HT-29 (cell line): Measurements from ENCODE around the gene RAB3C. TPM values are rescaled to one million over a fixed set of nuclear protein-coding genes. Genes with fewer than 3 reads are reported as not detected.
"Not testable (repeated sequence)": the region's sequence is repeated elsewhere in the genome, so short reads cannot be mapped to it uniquely, and the experiment has no call there.

ENCODE experiments used
- DNase-seq: peaks from one replicate; pipeline ENCODE4 v3.0.0-alpha.2; 2015; ENCODE audit warnings: low spot score
- total RNA-seq: library from RNA; depleted of rRNA; stranded (reverse); fragments of >200 nt; shearing (Covaris generic); gene quantifications from 2 replicates; pipeline ENCODE4 v1.2.3, GENCODE V29; 2014

The RAB3C gene
- total RNA-seq, 1 experiment from 2014 or later, result not detected

DNA sequence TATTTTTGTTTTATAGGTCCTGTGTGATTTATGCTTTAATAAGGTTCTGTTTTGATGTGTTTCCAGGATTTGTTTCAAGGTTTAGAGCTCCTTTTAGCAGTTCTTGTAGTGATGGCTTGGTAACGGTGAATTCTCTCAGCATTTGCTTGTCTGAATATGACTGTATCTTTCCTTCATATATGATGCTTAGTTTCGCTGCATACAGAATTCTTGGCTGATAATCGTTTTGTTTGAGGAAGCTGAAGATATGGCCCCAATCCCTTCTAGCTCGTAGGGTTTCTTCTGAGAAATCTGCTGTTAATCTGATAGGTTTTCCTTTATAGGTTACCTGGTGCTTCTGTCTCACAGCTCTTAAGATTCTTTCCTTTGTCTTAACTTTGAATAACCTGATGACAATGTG, 20.0 kb downstream of the RAB3C start:
- DNase-seq, result not testable (repeated sequence)

DNA sequence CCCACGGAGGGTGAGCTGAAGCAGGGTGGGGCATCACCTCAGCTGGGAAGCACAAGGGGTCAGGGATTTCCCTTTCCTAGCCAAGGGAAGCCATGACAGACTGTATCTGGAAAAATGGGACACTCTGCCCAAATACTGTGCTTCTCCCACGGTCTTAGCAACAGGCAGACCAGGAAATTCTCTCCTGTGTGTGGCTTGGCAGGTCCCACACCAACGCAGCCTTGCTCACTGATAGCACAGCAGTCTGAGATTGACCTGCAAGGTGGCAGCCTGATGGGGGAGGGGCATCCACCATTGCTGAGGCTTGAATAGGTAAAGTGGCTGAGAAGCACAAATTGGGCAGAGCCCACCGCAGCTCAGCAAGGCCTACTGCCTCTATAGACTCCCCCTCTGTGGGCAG, 23.2 kb downstream of the RAB3C start:
- DNase-seq, result no peak

DNA sequence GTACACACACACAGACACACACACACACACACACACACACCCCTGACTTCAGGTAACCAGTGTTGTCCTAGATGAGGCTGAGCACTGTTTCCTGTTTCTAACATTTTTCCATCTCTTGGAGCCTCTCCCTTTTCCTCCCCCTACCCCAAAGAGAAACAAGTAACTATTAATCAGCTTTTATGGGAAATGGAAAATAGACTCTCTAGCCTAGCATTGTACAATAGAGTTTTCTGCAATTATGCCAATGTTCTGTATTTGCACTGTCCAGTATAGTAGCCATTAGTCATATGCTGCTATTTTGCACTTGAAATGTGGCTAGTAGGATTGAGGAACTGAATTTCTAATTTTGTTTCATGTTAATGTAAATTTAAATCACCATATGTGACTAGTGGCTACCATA, 33.1 kb downstream of the RAB3C start:
- DNase-seq, result no peak

- DNase-seq, result no peak
Measured at GRCh38 chr5:58617241-58617640, 34.4 kb downstream of the RAB3C start.

GRCh38 chr5:58620336-58620735, 37.5 kb downstream of the RAB3C start:
- DNase-seq, result no peak

- DNase-seq, result no peak
Measured at GRCh38 chr5:58622936-58623871, 40.3 kb downstream of the RAB3C start.

DNA sequence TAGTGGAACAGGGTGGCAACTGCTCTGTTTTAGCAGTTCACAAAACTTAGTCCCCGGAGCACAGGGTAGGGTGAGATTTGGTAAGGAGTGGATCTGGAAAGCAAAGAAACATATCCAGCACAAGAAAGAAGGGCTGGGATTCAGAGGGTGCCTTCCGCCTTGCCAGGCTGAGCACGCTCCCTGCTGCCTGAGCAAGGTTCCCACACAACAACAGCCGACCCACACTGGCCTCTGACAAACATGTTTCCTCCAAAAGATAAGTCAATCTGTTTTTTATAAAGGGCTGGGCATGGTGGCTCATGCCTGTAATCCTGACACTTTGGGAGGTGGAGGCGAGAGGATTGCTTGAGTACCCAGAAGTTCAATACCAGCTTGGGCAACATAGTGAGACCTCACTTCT, 45.8 kb downstream of the RAB3C start:
- DNase-seq, result no peak

GRCh38 chr5:58629271-58630159, 46.6 kb downstream of the RAB3C start:
- peak; percentile 56 for DNase-seq

DNA sequence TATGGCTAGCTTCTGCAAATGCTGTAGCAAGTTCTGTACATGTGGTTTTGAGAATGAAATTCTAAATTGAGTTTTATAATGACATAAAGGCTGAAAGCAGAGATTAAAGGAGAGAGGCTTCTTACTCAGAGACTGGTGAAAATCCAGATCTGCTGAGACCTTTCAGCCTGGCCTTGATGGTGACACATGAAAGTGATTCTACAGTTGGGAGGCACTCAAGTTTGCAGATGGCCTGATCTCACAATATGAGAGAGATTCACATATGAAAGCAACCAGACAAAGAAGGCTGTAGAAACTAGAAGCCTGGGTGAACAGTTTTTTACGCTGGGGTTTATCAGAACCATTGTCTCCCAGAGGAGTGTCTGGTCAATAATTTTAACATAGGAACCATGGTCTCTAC, 49.0 kb downstream of the RAB3C start:
- no peak for DNase-seq

DNA sequence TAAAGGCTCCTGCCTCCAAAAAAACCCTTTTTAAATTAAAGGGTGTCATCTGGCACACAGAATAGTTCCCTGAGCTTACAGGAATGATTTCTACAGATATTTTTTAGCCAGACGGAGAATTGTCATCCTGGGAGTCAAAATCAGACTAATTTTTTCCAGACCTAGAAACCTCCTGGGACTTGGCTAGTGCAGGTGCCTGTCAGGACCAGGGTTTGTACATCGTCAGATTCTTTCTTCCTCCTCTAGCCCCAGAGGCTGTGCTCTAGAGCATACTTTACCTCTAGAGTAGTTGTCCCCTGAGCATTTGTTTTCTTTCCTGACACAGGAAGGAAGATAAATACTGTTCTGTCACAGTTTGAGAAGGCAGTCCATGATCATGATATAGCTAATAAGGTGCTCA, 52.5 kb downstream of the RAB3C start:
- no peak for DNase-seq

GRCh38 chr5:58640011-58640410, 57.1 kb downstream of the RAB3C start:
- no peak for DNase-seq

DNA sequence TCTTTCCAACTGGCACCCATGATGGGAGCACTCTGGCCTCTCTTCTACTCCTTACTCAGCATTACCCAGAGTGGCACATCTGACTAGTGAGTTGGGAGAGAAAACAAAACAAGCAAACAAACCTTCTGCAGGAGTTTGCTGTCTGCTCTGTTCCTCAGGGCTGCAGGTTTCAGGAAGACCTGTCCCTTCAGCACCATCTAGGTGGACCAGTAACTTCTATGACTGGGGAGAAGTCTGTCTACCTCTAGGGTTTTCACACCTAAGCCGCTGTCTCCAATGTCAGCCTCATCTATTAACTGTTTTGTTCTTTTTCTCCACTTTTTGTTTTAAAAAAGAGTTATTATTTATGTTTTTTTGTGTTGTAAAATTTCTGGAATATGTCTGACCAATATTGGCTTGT, 58.7 kb downstream of the RAB3C start:
- DNase-seq, result peak; percentile 2

DNA sequence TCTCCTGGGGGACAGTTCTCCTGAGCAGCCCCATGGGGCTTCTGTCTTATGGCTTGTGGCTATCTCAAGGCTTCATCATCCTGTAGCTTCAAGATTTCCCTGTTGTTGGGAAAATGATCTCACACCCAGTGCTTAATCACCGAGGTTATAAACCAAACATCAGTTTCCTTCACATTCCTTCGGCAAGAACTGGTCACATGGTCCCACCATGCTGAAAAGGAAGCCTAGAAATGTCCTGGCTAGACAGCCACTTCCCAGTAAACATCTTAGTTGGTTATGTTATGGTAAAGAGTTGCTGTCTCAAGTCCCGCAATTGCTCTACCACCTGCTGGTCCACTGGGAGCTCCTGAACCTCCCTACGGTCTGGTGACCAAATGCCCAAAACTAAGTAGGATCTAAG, 66.0 kb downstream of the RAB3C start:
- no peak for DNase-seq

DNA sequence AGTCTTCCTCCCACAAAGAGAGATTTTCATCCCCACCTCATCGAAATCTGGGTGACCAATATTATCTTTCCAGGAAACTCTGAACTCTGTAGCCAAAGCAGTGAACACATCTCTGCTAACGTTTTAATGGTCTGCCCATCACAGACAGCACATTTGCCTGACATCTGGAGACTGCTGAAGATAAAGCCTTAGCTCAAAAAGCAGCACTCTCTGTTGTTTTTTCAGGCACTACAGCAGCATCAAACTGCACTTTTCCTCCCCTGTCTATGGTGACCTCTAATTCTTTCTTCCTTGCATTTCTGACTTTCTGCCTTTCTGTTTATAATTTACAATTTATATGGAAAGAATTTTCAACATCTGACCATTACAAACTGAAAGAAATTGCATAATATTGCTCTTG, 66.8 kb downstream of the RAB3C start:
- no peak for DNase-seq

DNA sequence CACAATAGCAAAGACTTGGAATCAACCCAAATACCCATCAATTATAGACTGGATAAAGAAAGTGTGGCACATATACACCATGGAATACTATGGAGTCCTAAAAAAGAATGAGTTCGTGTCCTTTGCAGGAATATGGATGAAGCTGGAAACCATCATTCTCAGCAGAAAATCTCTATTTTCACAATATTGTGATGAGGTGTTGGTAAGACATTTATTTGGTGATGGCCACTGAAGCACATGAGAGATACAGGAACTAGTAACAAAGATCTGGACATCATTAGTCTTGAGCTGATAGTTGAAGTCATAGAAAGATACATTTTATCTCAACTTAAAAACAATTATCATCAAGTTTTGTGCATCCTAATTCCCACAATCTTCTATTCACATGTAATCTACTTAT, 70.6 kb downstream of the RAB3C start:
- no peak for DNase-seq

DNA sequence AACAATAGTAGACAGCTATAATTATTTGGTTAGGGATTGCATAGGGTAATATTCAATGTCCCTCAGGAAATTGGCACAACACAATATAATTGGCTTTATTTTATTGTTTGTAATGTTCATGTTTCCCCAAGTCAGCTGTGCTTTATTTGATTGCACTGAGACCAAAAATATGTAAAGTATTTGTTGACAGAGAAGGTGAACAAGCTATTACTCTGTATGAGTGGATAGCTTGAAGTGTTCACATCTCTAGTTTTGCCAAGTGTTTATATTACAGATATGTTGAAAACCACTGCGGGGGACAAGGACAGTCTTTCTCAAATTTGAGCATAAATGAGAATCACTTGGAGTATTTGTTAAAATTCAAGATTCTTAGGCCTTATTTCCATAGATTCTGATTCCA, 83.3 kb downstream of the RAB3C start:
- no peak for DNase-seq

DNA sequence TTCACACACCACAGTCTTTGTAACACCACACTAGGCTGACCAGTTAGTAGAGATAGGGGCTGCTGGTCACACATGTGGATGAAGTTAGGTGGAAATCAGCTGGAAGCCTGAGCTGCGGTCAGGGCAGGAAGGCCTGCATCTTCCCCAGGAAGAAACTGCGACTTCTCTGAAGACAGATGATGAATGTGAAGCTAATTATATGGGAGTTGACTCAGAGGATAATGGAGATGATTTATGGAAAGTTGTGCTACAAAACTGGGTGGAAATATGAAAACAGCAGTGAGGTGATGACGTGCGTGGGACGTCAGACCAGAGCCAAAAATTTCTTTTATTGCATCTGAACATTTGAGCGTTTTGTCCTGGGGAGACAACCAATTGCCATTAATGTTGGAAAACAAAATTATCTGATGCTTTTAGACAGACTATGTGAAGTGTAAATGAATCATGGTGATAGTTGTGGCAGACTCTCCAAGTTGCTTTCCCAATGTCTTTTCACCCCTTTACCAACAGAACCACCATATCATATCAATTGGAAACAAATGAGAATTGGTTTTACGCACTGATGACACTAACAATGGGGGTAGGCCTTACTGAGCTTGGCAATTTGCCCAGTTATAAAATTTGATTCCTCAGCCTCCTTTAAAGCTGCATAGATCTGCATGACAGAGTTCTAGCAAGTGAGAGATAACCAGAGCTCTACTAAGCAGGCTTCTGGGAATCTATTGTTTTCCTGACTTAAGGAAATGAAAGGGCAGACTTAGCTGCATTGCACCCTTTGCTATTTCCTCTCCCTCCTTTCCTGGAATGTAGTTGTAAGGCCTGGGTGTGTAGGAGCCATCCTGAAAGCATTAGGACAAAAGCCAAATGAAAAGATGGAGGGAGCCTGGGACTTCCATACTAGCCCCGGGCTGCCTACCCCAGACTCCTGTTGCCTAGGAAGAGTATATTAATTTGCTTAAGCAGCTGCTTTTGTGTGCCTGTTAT, 84.0 kb downstream of the RAB3C start:
- DNase-seq, result no peak

GRCh38 chr5:58670582-58670981, 87.7 kb downstream of the RAB3C start:
- no peak for DNase-seq

- DNase-seq, result no peak
Measured at GRCh38 chr5:58671155-58671554, 88.3 kb downstream of the RAB3C start.

GRCh38 chr5:58672521-58672920, 89.6 kb downstream of the RAB3C start:
- no peak for DNase-seq

- DNase-seq, result no peak
Measured at GRCh38 chr5:58674070-58674469, 91.2 kb downstream of the RAB3C start.
